GM10266 (cell line): Measurements from ENCODE around the gene OR51M1.
"Not testable (repeated sequence)": the region's sequence is repeated elsewhere in the genome, so short reads cannot be mapped to it uniquely, and the experiment has no call there.

Experiments used
- DNase-seq: peaks from one replicate; pipeline ENCODE4 v3.0.0; 2012; ENCODE audit errors: extremely low spot score
- TF ChIP-seq, protein P1 (sequence below): IDR thresholded peaks from 2 replicates; pipeline ENCODE4 v1.5.1; 2012; ENCODE audit warnings: mild to moderate bottlenecking, low read depth; ENCODE audit not compliant: control insufficient read depth, insufficient read depth; ENCODE audit errors: missing control alignments

The OR51M1 gene, protein sequence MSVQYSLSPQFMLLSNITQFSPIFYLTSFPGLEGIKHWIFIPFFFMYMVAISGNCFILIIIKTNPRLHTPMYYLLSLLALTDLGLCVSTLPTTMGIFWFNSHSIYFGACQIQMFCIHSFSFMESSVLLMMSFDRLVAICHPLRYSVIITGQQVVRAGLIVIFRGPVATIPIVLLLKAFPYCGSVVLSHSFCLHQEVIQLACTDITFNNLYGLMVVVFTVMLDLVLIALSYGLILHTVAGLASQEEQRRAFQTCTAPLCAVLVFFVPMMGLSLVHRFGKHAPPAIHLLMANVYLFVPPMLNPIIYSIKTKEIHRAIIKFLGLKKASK

DNA sequence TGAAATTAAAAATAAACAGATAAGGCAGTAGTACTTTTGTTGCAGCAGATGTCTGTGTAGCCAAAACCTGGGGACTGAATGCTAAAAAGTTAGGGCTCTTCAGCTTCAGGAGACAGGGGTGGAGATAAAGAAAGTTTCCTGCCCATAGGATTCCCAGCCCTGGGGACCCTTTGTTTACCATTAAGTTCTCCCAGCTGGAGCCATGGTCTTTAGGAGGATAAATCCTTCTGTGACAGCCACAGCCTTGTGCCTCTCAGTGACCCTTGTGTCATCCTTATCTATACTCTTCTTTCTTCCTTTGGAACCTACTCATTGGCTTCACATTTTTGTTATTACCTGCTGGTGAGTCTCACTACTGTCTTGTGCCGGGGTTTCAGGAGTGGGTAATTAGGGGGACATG lies at the start of gene OR51M1:
Gene OR51M1 (plus strand): TSS at position 237 of the 400 bp plus-strand sequence. CDS start 5,587 bp downstream, outside the sequence.
- no peak for DNase-seq
- TF ChIP-seq, protein P1, sequence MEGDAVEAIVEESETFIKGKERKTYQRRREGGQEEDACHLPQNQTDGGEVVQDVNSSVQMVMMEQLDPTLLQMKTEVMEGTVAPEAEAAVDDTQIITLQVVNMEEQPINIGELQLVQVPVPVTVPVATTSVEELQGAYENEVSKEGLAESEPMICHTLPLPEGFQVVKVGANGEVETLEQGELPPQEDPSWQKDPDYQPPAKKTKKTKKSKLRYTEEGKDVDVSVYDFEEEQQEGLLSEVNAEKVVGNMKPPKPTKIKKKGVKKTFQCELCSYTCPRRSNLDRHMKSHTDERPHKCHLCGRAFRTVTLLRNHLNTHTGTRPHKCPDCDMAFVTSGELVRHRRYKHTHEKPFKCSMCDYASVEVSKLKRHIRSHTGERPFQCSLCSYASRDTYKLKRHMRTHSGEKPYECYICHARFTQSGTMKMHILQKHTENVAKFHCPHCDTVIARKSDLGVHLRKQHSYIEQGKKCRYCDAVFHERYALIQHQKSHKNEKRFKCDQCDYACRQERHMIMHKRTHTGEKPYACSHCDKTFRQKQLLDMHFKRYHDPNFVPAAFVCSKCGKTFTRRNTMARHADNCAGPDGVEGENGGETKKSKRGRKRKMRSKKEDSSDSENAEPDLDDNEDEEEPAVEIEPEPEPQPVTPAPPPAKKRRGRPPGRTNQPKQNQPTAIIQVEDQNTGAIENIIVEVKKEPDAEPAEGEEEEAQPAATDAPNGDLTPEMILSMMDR: no peak

DNA sequence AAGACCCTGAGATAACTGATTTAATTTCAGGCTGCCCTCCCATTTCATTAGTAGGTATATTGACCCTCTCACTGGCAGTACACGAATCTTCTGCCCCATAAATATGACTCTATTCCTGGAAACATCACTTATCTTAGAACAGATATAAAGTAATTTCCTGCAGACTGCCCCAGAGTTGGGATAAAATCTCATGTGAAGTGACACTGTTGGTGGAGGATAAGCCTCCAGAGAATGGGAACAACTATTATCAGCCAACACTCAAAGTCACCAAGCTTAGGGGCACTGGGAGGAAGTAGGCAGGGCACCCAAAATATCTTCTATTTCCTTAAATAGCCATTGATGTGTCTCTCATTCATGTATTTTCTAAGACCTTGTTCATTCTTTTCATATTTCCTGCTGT lies 48.4 kb upstream of the OR51M1 start:
- TF ChIP-seq, protein P1: no peak
- DNase-seq: no peak

DNA sequence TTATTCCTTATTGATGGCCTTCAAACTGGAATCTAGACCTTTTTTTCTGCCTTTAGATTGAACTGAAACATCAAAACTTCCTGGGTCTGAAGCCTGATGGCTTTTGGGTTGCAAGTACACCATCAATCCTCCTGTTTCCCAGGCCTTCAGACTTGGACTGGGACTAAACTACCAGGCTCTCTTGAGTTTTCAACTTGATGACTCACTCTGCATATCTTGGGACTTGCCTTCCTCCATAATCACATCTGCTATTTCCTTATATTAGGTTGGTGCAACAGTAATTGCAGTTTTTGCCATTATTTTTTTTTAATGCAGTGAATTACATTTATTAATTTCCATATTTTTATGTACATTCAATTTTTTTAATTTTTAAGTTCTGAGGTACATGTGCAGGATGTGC lies 47.3 kb upstream of the OR51M1 start:
- TF ChIP-seq, protein P1: no peak
- DNase-seq: no peak

DNA sequence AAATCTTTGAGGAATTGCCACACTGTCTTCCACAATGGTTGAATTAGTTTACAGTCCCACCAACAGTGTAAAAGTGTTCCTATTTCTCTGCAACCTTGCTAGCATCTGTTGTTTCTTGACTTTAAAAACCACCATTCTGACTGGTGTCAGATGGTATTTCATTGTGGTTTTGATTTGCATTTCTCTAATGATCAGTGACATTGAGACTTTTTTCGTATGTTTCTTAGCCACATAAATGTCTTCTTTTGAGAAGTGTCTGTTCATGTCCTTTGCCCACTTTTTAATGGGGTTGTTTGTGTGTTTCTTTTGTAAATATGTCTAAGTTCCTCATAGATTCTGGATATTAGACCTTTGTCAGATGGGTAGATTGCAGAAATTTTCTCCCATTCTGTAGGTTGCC lies 46.4 kb upstream of the OR51M1 start:
- not testable (repeated sequence) for DNase-seq

DNA sequence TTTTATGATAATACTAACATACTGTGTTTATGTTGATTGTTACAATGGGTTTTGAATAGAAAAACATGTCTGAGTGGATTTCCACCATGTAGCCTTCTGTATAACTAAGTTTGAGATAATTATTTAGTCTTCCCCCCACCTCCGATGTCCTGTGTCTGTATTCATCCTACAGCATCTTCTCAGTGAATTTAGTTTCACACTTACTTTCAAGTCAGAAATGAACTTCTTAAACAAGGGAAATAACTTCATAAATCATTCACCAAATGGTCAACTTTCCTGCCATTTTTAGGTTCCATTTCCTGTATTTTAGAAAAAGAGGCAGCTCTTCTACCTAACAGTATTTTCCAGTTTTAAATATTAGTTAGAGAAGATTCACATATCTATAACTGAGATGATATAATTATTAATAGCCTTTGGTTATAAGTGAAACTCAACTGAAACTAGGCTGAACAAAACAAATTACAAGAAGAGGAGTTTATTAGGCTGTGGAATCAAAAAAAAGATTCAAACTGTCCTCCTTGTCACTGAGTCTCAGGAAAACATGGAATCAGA lies 43.8 kb upstream of the OR51M1 start:
- TF ChIP-seq, protein P1: no peak
- DNase-seq: no peak

DNA sequence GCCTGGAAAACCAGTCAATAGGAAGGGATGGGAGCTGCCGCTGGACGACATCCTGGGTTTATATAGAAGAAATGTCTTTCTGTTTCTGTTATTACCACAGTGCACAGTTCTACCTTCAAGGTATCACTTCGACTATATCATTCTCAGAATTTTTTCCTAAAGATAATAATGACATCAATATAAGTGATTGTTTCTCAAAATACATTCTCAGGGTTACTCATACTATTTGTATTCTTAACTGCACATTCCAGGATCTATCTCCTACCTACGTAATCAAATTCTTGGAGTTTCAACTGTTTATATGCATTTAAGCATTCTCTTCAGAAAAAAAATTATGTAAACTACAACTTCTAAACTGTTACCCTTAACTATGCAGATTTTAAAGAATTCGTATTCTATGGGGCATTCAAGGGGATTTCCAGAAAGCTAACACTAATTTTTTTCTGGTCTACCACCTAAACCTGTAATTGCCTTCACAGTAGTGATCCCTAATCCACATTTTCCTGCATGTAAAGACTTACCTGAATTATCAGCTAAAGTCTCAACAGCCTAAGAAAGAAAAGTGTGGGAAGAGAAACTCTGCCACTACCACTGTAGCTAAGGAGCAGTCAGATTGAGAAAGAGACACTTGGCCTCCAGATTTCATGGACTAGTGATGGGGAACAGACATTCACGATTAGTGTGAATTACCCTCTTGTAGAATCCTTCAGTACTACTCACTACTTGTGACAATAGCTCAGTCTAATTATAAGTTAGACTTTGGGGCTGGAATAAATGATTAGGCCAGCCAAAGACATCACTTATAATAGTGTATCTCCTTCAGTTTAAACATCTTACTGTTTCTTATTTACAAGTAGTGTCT lies 39.9 kb upstream of the OR51M1 start, which contains the start of gene OR51B5:
Gene OR51B5 (minus strand): TSS at position 51 of the 862 bp plus-strand sequence. CDS start 0 bp downstream, at position 51.
- TF ChIP-seq, protein P1: no peak
- DNase-seq: no peak

DNA sequence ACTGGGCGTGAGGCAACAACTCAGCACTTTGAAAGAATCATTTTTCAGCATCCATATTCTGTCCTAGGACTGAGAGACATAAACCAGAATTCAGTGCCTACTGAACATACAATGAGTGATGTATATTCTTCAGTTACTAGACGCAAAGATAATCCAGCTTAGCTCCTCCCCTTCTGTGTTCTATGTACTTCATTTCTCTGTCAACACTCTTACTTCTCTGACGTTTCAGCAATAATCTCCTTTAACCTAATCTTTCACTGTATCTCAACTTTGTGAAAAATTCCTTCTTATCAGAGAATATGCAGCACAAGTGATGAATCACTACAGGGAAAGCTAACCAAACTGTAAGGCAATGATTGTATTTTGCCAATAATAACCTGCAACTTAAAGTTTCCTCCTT lies 37.8 kb upstream of the OR51M1 start:
- no peak for DNase-seq
- TF ChIP-seq, protein P1: no peak
